Activated T-cell treated with anti-CD3 and anti-CD28 coated beads, Interleukin-2, amount 50 U/mL, for 24 hours (primary cell): Measurements from ENCODE around the gene ANO9.
"Not testable (repeated sequence)": the region's sequence is repeated elsewhere in the genome, so short reads cannot be mapped to it uniquely, and the experiment has no call there.

Source experiments
- DNase-seq: peaks from one replicate; pipeline ENCODE4 v3.0.0-alpha.2; 2020
- H3K27ac Mint-ChIP-seq: 2 replicates; pipeline ENCODE4 v1.8.0; 2020; ENCODE audit warnings: mild to moderate bottlenecking, mixed read lengths
- H3K27me3 Mint-ChIP-seq: 2 replicates; pipeline ENCODE4 v1.8.0; 2020; ENCODE audit warnings: mixed read lengths
- H3K36me3 Mint-ChIP-seq: 2 replicates; pipeline ENCODE4 v1.8.0; 2020; ENCODE audit warnings: low read depth, mixed read lengths
- H3K4me1 Mint-ChIP-seq: 2 replicates; pipeline ENCODE4 v1.8.0; 2020; ENCODE audit warnings: low read depth, mixed read lengths
- H3K4me3 Mint-ChIP-seq: 2 replicates; pipeline ENCODE4 v1.8.0; 2020; ENCODE audit warnings: mild to moderate bottlenecking, moderate library complexity, mixed read lengths
- H3K9me3 Mint-ChIP-seq: 2 replicates; pipeline ENCODE4 v1.8.0; 2020; ENCODE audit warnings: mixed read lengths

Gene ANO9

DNA sequence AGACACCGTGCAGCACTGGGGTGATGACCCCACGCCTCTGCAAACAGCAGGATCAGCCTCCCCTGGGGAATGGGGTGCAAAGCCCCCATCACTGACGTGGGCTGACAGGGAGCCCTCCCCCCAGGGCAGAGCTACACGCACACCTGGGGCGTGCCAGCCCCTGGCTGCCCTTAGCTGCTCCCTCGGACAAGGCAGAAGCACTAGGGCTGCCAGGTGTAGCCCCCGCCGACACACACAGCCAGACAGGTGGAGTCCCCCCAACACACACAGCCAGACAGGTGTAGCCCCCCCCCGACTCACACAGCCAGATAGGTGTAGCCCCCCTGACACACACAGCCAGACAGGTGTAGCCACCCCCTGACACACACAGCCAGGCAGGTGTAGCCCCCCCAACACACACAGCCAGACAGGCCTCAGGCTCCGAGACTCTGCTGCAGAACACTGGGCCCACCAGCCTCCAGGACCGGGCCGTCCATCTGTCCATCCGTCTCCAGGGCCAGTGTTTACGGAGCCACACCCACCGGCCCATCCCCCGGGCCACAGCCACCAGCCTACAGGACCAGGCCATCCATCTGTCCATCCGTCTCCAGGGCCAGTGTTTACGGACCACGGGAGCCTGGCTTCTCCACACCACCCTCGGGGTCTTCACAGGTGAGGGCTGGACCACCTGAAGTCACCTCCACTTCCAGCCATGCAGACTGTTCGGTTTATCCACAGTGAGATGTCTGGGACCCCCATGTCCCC is 3.5 kb downstream of the ANO9 start:
- H3K36me3 Mint-ChIP-seq = no peaks in the 10 kb centered on the region
- peaks cover 37% of the 10 kb centered on the region for H3K4me1 Mint-ChIP-seq
- no peaks in the 10 kb centered on the region for H3K9me3 Mint-ChIP-seq
- no peak overlapping the region for H3K27ac Mint-ChIP-seq
- no peaks in the 10 kb centered on the region for H3K27me3 Mint-ChIP-seq
- DNase-seq = no peak
- H3K4me3 Mint-ChIP-seq = no peak overlapping the region

DNA sequence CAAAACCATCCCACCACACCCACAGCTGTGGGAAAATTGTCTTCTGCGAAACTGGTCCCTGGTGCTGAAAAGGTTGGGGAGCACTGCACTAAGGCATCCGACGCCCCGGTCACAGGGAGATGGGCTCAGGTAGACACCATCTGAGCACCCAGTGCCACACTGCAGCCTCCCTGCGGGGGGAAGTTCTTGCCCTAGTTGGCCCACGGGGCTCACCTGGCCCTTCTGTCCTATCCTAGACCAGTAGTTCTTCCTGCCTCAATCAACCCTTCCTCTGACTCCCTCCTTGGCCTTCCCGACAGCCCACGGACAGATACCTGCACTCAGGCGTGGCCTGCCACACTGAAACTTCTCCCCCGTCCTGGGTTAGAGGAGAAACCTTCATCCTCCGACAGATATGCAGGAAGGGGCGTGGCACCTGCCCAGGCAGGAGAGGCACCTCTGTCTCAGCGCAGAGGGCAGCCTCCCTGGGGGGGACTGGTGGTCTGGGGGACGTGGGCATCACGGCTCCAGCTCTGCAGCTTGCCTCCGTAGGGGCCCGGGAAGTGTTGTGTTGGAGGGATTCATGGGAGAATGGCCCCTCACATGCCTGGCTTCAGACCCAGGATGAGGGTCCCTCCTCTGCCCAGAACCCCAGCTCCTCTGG is 4.5 kb downstream of the ANO9 start:
- no peak overlapping the region for H3K27ac Mint-ChIP-seq
- DNase-seq = no peak
- H3K9me3 Mint-ChIP-seq = no peaks in the 10 kb centered on the region
- H3K4me3 Mint-ChIP-seq = no peak overlapping the region
- H3K4me1 Mint-ChIP-seq = peaks cover 37% of the 10 kb centered on the region
- H3K36me3 Mint-ChIP-seq = peaks cover 3% of the 10 kb centered on the region
- H3K27me3 Mint-ChIP-seq = no peaks in the 10 kb centered on the region

DNA sequence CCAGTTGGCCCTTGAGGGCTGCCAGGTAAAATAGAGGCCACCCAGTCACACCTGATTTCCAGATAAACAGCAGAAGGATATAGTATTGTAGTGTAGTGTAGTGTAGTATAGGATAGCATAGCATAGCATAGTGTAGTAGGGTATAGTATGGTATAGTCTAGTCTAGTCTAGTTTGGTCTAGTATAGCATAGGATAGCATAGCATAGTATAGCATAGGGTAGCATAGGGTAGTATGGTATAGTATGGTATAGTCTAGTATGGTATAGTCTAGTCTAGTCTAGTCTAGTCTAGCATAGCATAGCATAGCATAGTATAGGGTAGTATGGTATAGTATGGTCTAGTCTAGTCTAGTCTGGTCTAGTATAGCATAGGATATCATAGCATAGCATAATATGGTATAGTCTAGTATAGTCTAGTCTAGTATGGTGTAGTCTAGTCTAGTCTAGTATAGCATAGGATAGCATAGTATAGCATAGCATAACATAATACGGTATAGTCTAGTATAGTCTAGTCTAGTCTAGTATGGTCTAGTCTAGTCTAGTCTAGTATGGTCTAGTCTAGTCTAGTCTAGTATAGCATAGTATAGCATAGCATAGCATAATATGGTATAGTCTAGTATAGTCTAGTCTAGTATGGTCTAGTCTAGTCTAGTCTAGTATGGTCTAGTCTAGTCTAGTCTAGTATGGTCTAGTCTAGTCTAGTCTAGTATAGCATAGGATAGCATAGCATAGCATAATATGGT is 6.6 kb downstream of the ANO9 start:
- H3K36me3 Mint-ChIP-seq, DNase-seq, H3K9me3 Mint-ChIP-seq, H3K4me3 Mint-ChIP-seq, H3K27me3 Mint-ChIP-seq, H3K27ac Mint-ChIP-seq: not testable (repeated sequence)
- peaks cover 24% of the 10 kb centered on the region for H3K4me1 Mint-ChIP-seq

DNA sequence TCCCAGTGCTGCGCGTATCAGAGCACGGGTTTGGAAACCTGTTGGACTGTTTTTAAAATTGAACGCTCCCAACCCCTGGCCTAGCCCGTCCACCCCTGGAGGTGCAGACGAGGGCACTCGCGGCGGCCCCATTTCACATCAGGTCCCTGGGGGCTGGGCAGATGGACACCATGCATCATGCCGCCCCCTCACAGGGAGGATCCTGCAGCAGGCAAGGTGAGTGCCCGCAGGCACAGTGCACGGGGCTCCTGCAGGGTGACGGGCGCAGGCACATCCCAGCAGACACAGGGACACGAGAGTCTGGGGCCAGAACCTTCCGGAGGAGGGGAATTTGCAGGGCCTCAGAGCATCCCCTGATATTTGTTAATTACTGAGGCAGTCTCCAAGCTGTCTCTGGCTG is 7.3 kb downstream of the ANO9 start:
- Mint-ChIP-seq H3K4me3 (no peak overlapping the region), H3K27ac (no peak overlapping the region), H3K9me3 (no peaks in the 10 kb centered on the region), H3K4me1 (peaks cover 17% of the 10 kb centered on the region), H3K27me3 (no peaks in the 10 kb centered on the region), H3K36me3 (peaks cover 4% of the 10 kb centered on the region)
- no peak for DNase-seq

DNA sequence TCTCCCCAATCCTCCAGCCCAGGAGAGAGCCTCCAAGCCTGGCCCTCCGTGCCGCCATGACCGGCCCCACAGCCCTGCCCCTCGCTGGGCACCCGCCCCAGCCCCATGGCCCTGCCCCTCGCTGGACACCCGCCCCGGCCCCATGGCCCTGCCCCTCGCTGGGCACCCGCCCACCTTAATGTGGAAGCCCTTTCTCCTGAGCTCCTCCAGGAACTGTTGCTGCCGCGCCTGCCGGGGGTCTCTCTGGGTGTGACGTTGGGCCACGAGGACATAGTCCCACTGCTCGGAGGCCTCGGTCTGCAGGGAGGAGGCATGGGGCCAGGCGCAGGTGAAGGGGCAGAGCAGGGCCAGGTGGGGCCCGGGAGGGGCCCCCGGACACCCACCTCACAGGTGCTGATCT is 8.2 kb downstream of the ANO9 start:
- Mint-ChIP-seq H3K27me3 (no peaks in the 10 kb centered on the region), H3K36me3 (peaks cover 13% of the 10 kb centered on the region), H3K27ac (no peak overlapping the region), H3K9me3 (no peaks in the 10 kb centered on the region), H3K4me1 (peaks cover 11% of the 10 kb centered on the region), H3K4me3 (no peak overlapping the region)
- no peak for DNase-seq

DNA sequence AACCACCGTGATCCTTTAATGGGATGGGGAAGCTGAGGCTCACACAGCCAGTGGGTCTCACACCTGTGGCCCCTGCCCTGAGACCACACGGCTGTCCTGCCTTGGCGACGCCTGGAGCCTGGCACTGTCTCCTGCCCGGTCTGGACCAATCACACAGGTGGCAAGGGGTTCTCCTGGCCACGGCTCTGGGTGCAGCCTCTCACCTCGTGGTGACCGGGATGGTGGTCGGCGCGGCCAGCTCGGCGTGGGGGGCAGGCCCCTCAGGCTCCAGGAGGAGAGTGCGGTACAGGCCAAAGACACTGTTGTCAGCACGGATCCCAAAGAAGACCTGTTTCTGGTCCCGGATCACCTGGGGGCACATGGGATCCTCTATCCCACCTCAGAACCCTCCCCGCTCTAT is 8.7 kb downstream of the ANO9 start:
- Mint-ChIP-seq H3K4me3 (no peak overlapping the region), H3K9me3 (no peaks in the 10 kb centered on the region), H3K36me3 (peaks cover 13% of the 10 kb centered on the region), H3K4me1 (peaks cover 9% of the 10 kb centered on the region), H3K27me3 (no peaks in the 10 kb centered on the region), H3K27ac (no peak overlapping the region)
- DNase-seq = no peak

DNA sequence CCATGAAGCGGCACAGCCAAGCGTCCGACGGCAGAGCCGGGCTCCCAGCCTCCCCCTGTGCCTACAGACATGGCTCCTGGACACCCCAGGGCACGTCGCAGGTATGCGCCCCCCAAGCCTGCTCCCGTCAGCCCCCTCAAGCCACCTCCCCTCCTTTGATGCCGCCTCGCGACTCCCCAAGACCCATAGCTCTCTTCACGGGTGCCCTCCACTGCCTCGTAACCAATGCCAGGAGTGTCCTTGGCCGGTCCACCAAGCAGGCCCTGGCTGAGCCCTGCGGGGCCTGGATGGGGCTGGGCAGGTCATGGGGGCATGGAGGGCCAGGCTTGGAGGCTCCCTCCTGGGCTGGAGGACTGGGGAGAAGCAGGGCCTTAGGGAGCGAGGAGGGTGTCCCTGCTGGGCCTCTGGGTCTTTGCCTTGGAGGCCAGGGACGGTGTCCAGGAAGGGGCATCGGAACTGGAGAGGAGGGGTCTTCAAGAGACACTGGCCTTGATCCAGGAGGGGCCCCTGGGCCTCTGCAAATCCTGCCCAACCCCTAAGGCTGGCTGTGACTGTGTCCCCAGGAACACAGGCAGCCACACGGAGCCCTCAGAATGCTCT is 9.2 kb downstream of the ANO9 start:
- H3K4me1 Mint-ChIP-seq = peaks cover 8% of the 10 kb centered on the region

DNA sequence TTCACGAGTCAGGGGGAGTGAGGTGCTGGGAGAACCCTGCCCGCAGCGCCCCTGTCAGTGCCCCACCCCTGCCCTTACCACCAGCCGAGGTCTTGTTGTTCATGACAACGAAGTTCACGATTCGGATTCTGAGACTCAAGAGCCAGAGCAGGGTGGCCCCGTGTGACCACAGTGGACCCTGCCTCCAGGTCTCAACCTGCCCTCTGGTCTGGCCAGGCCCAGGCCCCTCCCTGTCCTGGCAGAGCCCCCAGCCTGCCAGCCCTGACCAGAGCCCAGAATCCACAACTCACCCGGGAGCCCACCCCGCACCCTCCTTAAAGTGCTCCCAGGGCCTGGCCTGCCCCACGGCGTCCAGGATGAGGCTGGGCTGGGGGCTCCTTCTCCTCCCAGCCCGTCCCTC is 9.9 kb downstream of the ANO9 start:
- H3K4me1 Mint-ChIP-seq = peaks cover 2% of the 10 kb centered on the region
- no peak overlapping the region for H3K27ac Mint-ChIP-seq
- no peak for DNase-seq
- no peaks in the 10 kb centered on the region for H3K9me3 Mint-ChIP-seq
- no peak overlapping the region for H3K4me3 Mint-ChIP-seq
- peaks cover 15% of the 10 kb centered on the region for H3K36me3 Mint-ChIP-seq
- H3K27me3 Mint-ChIP-seq = no peaks in the 10 kb centered on the region

More for the DNA sequence above, 9.2 kb downstream of the ANO9 start:
- Mint-ChIP-seq H3K9me3 (no peaks in the 10 kb centered on the region), H3K27me3 (no peaks in the 10 kb centered on the region), H3K4me3 (no peak overlapping the region), H3K27ac (no peak overlapping the region), H3K36me3 (peaks cover 13% of the 10 kb centered on the region)
- DNase-seq = no peak

DNA sequence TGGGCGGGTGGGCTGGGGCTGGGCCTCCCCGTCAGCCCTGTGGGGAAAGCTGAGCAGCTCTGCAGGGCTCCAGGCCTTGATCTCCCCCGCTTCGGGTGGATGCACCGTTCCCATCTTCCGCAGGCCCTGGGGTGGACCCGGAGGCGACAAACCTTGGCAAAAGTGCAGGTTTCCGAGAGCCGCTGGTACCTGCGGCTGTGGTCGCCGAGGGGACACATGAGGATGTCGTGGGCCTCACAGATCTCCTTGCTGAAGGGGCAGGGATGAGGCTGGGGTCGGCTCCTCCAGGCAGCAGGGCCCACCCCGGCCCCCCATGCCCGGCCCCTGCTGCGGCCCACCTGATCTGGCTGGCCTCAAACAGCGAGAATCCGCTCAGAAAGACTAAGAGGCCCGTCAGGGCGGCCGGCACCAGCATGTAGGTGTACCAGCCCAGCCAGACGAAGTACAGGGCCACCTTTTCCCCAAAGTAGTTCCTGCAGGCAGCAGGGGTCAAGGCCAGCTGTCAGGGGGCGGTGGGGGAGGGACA is 11.8 kb downstream of the ANO9 start:
- Mint-ChIP-seq H3K27me3 (no peaks in the 10 kb centered on the region), H3K4me3 (no peak overlapping the region), H3K27ac (no peak overlapping the region), H3K36me3 (peaks cover 22% of the 10 kb centered on the region), H3K9me3 (no peaks in the 10 kb centered on the region), H3K4me1 (no peaks in the 10 kb centered on the region)
- no peak for DNase-seq

DNA sequence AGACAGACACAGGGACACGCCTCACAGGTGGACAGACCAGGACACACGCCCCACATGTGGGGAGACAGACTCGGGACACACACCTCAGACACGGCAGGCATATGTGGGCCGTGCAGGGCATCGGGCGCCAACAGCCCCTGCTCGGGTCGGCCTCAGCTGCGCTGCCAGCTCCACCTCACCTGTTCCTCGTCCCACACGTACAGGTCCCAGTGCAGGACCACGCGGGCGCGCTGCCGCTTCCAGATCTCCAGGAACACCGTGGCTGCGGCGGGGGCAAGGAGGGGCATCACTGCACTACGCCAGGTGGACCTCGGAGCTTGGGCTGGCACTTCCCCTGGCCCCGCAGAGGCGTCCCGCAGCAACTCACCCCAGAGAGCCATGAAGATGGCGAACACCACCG is 12.4 kb downstream of the ANO9 start:
- no peak for DNase-seq
- no peaks in the 10 kb centered on the region for H3K9me3 Mint-ChIP-seq
- H3K27ac Mint-ChIP-seq = no peak overlapping the region

DNA sequence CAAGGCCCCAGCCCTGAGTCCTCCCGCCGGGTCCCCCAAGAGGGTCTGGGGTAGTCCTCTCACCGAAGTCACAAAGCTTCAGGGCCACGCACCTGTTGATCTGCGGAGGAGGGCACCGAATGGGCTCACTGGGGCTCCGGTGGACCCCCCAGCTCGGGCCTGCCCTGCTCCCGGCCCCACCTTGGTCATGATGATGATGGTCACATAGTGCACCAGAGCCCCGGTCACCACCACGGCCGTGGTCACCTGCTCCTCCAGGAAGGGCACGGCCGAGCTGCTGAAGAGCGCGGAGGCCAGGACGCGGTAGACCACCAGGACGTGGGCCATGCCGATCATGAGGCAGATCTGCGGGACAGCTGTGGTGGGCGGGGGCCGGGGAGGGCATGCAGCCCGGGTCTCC is 13.5 kb downstream of the ANO9 start:
- no peak overlapping the region for H3K4me3 Mint-ChIP-seq
- no peak overlapping the region for H3K27ac Mint-ChIP-seq
- H3K9me3 Mint-ChIP-seq = no peaks in the 10 kb centered on the region
- H3K4me1 Mint-ChIP-seq = no peaks in the 10 kb centered on the region
- peaks cover 26% of the 10 kb centered on the region for H3K36me3 Mint-ChIP-seq
- H3K27me3 Mint-ChIP-seq = no peaks in the 10 kb centered on the region
- DNase-seq = no peak

More for the DNA sequence above, 12.4 kb downstream of the ANO9 start:
- no peaks in the 10 kb centered on the region for H3K27me3 Mint-ChIP-seq
- no peak overlapping the region for H3K4me3 Mint-ChIP-seq
- H3K4me1 Mint-ChIP-seq = no peaks in the 10 kb centered on the region
- H3K36me3 Mint-ChIP-seq = peaks cover 26% of the 10 kb centered on the region

DNA sequence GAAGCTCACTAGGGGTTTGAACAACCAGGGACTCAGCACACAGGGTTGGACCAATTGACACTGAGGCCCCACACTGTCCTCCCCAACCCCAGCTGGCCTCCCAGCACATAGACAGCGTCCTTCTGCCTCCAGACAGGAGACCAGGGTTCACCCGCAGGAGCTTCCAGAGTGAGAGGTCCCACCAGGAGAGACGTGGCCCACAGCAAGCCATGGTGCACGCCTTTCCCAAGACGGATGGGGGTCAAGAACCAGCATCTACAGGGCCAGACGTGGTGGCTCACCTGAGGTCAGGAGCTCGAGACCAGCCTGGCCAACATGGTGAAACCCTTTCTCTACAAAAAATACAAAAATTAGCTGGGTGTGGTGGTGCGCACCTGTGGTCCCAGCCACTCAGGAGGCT is 15.0 kb downstream of the ANO9 start:
- Mint-ChIP-seq H3K27ac (no peak overlapping the region), H3K4me3 (no peak overlapping the region), H3K9me3 (no peaks in the 10 kb centered on the region), H3K36me3 (peaks cover 23% of the 10 kb centered on the region), H3K4me1 (no peaks in the 10 kb centered on the region), H3K27me3 (no peaks in the 10 kb centered on the region)
- DNase-seq = peak; percentile 14

DNA sequence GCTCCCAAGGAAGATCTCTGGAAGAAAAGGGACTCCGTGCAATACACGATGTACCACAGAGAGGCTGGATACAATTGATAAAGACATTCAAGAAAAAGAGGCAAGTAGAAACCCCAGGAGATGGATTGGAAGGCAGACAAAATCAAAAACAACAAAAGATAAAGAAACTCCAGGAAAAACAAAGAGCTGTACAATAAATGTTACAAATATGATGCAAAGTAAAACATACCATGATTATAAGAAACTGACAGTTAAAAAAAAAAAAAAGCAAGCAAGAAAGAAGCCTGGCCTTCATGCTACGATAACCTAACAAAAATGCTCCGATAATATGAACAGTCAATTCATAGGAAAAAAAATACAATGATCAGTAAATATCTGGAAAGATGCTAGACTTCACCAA is 16.5 kb downstream of the ANO9 start:
- H3K27ac Mint-ChIP-seq = no peak overlapping the region
- H3K4me3 Mint-ChIP-seq = no peak overlapping the region
- H3K36me3 Mint-ChIP-seq = peaks cover 23% of the 10 kb centered on the region
- H3K9me3 Mint-ChIP-seq = no peaks in the 10 kb centered on the region
- H3K4me1 Mint-ChIP-seq = no peaks in the 10 kb centered on the region
- H3K27me3 Mint-ChIP-seq = no peaks in the 10 kb centered on the region
- DNase-seq = no peak

DNA sequence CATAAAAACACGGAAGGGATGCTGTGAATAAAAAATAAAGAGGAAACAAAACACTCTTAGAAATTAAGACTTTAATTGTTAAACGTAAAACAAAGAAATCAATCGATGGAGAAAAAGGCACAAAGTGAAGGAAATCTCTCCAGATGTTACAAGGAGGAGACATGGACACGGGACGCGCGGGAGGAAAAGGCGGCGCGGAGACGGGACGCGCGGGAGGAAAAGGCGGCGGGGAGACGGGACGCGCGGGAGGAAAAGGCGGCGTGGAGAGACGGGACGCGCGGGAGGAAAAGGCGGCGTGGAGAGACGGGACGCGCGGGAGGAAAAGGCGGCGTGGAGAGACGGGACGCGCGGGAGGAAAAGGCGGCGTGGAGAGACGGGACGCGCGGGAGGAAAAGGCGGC is 17.0 kb downstream of the ANO9 start:
- not testable (repeated sequence) for H3K4me3 Mint-ChIP-seq, H3K9me3 Mint-ChIP-seq, DNase-seq, H3K4me1 Mint-ChIP-seq, H3K27ac Mint-ChIP-seq, H3K27me3 Mint-ChIP-seq
- H3K36me3 Mint-ChIP-seq = peaks cover 23% of the 10 kb centered on the region
